IPS-15b (cell line): ENCODE results near the gene ZNF581.

Experiments
- H3K27me3 ChIP-seq: one replicate; pipeline ENCODE4 v1.6.1; 2013; ENCODE audit warnings: low read length; ENCODE audit not compliant: control insufficient read depth, insufficient read depth
- H3K36me3 ChIP-seq: one replicate; pipeline ENCODE4 v1.6.1; 2013; ENCODE audit warnings: low read length; ENCODE audit not compliant: control insufficient read depth, insufficient read depth
- H3K4me1 ChIP-seq: one replicate; pipeline ENCODE4 v1.6.1; 2013; ENCODE audit warnings: mild to moderate bottlenecking, low read length; ENCODE audit not compliant: control insufficient read depth, insufficient read depth
- H3K4me3 ChIP-seq: one replicate; pipeline ENCODE4 v1.5.1; 2013; ENCODE audit warnings: low read depth, low read length
- H3K9ac ChIP-seq: one replicate; pipeline ENCODE4 v1.6.1; 2013; ENCODE audit warnings: low read depth, mild to moderate bottlenecking, low read length
- H3K9me3 ChIP-seq: one replicate; pipeline ENCODE4 v1.6.1; 2013; ENCODE audit warnings: mild to moderate bottlenecking, low read length; ENCODE audit not compliant: control insufficient read depth, insufficient read depth

ZNF581 gene, protein sequence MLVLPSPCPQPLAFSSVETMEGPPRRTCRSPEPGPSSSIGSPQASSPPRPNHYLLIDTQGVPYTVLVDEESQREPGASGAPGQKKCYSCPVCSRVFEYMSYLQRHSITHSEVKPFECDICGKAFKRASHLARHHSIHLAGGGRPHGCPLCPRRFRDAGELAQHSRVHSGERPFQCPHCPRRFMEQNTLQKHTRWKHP

DNA sequence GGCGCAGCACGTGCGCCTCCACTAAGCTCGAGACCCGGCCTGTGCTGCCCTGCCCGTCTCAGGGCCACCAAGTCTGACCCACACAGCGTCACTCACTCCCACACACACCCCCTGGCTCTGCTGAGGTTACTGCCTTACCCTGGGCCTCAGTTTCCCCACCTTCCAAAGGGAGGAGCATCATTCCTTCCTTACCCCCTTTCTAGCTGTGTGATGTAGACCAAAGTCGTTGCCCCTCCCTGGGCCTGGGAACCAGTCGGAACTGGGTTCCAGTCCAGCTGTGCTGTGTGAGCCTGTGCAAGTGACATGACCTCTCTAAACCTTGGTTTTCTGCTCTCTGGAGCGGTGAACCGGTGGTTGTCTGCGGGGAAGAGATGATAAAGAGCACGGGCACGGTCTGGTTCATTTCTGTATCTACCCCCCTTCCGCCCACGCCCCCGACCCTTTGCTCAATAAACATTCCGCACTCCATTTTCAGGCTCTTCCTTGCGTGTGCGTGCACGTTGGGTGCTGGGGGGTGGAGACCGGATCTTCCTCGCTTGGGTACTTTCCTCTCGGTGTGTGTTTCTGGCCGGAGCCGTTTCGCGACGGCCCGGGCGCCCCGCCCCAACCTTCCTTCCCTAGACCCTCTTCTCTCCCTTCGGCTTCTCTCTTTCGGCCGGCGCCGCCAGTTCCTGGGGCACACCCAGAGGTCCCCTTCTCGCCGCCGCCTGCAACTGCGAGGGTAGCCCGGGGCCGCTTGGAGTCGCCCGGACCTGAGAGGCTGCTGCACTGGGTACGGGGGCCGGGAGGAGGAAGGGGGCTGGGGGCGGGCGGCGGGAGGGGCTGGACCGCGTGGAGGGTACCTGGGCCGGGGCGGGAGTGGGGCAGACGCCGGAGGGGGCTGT, at the start of gene ZNF581:
ZNF581 (plus strand) TSS at position 647 of the 884 bp plus-strand sequence. CDS start 923 bp downstream, outside the sequence.
- Histone ChIP-seq H3K4me3 (peak within 1 kb of the TSS; percentile 85), H3K27me3 (no peaks in the 10 kb centered on the region), H3K4me1 (no peaks in the 10 kb centered on the region), H3K9me3 (no peaks in the 10 kb centered on the region), H3K36me3 (peaks cover 13% of the 10 kb centered on the region), H3K9ac (peak within 1 kb of the TSS; percentile 95)

DNA sequence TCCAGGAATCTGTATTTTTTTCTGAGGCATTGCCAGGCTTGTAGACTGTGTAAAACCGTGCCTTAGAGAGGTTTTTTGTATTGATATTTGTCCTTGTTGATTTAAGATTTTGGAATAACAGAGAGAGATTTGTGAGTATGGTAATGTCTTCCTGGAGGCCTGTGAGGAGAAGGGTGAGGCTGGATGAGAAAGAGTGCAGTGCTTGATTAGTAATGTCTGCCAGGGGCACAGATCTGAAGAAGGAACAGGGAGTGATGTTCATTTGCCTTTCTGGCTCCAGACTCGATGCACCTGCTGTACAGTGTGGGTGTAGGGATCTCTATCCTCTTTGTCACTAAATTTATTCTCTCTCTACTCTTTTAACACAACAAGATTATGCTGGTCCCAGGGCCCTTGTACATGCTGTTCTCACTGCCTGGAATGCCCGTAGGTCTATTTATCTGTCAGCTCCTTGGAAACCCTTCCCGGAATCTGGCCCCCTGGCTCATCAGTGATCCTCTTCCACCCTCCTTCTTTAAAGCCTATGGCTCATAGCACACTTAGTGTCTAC, 48.4 kb upstream of the ZNF581 start:
- Histone ChIP-seq H3K4me1 (peaks cover 5% of the 10 kb centered on the region), H3K9me3 (no peaks in the 10 kb centered on the region), H3K27me3 (no peaks in the 10 kb centered on the region), H3K9ac (no peak overlapping the region), H3K4me3 (no peak overlapping the region), H3K36me3 (peaks cover 7% of the 10 kb centered on the region)

DNA sequence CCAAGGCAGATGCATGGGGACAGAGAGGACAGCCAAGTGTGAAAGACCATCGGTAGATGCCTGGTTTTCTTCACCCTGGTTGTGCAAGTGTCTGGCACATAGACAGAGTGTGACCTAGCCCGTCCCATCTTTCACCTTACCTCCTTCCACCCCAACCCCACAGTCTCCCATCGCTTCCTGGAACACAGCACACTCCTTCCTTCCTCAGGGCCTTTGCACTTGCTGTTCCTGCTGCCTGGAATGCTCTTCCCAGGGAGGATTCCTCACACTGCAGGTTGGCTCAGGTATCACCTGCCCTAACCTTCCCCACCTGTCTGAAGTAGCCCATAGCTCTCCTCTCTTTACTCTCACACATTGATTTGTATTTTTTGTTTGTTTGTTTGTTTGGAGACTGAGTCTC, 47.1 kb upstream of the ZNF581 start:
- Histone ChIP-seq H3K4me1 (peaks cover 10% of the 10 kb centered on the region), H3K36me3 (peaks cover 7% of the 10 kb centered on the region), H3K27me3 (no peaks in the 10 kb centered on the region), H3K9me3 (no peaks in the 10 kb centered on the region), H3K4me3 (no peak overlapping the region), H3K9ac (no peak overlapping the region)

DNA sequence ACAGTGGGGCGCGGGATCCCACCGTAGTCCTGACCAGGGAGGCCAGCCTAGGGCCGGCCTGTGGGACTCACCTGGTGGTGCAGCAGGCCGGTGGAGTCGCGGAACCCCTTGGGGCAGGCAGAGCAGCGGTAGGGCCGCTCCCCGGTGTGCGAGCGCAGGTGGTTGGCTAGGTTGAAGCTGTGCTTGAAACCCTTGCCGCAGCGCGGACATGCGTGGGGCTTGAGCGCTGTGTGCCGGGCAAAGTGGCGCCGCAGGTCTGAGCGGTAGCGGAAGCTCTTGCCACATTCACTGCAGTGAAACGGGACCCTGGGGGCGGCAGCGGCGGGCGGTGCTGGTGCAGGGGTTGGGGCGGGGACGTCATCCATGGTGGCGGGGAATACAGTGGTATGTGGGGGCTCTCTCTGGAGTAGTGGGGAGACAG, 45.9 kb upstream of the ZNF581 start:
- H3K4me3 ChIP-seq, result peak overlapping the region; percentile 61
- peak overlapping the region; percentile 37 for H3K9ac ChIP-seq
- peaks cover 3% of the 10 kb centered on the region for H3K36me3 ChIP-seq
- H3K27me3 ChIP-seq, result no peaks in the 10 kb centered on the region
- peaks cover 10% of the 10 kb centered on the region for H3K4me1 ChIP-seq
- no peaks in the 10 kb centered on the region for H3K9me3 ChIP-seq

DNA sequence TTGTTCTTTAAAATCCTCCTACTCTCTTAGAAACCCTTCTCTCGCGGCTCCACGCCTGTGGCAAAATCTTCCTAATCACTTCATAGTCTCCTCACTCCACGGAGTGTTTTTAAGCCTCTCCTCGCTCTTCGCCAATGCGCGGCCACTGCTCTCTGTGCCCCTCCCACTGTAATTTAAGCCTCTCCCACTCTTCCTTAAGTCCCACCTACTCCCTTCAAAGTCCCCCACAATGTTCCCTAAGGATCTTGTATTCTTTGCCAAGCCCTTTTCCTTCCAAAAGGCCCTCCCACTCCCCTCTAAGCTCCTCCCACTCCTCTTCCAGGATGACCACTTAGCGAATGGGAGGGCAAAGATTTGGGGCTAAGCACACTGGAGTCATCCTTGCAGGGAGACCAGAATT, 45.4 kb upstream of the ZNF581 start:
- Histone ChIP-seq H3K4me1 (peaks cover 11% of the 10 kb centered on the region), H3K27me3 (no peaks in the 10 kb centered on the region), H3K9ac (no peak overlapping the region), H3K9me3 (no peaks in the 10 kb centered on the region), H3K4me3 (peak overlapping the region; percentile 61), H3K36me3 (peaks cover 3% of the 10 kb centered on the region)

DNA sequence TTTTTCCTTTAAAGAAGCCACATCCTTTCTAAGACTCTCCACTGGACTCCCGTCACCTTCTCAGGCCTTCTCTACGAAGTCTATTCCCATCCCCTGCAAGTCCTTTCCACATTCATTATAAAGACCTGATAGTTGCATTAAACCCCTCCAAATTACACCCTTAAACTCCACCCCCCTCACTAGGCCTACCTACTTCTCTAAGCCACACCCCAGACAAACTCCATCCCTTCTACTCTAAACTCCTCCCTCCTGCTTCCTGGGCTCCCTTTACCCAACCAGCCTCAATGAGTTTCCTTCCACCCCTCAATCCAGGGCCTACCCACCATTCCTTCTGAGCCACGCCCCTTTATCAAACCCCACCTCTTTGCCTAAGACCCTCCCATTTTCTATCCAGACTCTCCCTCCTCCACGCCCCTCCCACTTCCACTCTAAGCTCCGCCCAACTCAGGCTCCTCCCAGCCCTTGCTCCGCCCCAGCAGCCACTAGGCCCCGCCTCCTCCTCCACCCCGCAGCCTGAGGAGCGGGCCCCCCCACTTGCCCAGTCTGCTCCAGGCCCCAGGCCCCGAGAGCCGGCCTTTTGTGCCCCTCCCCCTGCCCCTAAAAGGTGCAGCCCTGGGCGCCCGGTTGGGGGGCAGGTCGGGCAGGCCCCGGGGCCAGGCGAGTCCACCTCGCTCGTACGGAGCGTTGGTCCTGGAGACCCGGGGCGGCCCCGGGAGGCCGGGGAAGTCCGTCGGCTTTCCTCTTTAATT, 44.6 kb upstream of the ZNF581 start:
- Histone ChIP-seq H3K4me3 (peak overlapping the region; percentile 97), H3K36me3 (peaks cover 3% of the 10 kb centered on the region), H3K9me3 (no peaks in the 10 kb centered on the region), H3K4me1 (peaks cover 16% of the 10 kb centered on the region), H3K9ac (peak overlapping the region; percentile 98), H3K27me3 (no peaks in the 10 kb centered on the region)

DNA sequence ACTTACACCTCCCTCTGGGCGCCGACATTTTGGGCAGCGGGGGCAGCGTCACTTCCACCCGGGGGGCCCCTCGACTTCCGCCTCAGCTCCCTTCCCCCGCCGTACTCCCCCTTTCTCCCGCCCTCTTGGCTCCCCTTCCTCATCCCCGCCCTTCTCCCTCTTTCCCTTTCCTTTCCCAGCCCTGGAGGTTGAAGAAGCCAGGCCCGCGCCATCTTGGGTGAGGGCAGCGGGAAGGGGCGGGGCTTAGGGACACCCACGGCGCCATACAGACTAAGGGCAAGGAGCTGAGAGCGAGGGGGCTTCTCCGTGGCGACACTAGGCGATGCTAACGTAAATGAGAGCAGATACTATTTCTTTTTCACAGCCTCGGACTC, 44.0 kb upstream of the ZNF581 start, which contains the start of gene FIZ1:
FIZ1 (minus strand) TSS at position 50 of the 374 bp plus-strand sequence. CDS start 1,652 bp downstream, outside the sequence.
- Histone ChIP-seq H3K9ac (peak within 1 kb of the TSS; percentile 98), H3K36me3 (peaks cover 3% of the 10 kb centered on the region), H3K4me1 (peaks cover 16% of the 10 kb centered on the region), H3K9me3 (no peaks in the 10 kb centered on the region), H3K27me3 (no peaks in the 10 kb centered on the region), H3K4me3 (peak within 1 kb of the TSS; percentile 97)

DNA sequence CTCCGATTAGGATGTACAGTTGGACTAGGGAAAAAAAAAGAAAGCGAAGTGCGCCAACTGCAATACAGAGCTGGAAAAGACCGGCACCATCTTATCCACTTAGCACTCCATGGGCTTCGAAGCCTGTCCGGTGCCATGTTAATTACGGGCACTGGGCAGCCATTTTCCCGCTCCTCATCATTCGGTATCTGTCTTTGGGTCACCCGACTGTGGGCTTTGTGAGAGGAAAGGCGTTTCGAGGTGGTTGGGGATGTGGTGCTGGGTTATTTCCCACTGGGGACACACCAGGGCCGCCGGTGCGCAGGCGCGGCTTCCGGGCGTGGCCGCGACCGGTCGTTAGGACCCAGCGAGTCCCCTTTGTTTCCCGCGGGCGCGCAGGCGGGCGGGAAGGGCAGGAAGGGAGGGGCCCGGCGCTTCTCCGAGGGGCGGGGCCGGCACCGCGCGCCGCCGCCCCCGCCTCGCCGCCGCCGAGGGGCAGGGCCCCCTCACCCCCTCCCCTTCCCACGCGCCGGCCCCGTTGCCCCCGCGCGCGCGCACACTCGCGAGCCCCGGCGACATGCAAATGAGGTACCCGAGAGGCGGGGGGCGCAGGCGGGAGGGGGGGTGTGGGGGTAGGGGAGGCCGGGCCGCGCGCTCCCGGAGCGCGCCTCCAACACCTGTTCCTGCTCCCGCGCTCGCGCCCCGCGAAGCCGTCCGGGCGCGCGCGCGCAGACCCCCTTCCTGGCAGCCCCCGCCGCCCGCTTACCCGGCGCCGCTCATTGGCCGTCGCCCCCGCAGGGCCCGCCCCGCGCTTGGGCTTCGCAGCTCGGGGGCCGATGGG, 43.4 kb upstream of the ZNF581 start, which contains the start of gene ZNF524:
ZNF524 (plus strand) TSS at position 447 of the 820 bp plus-strand sequence. CDS start 1,825 bp downstream, outside the sequence.
- peak within 1 kb of the TSS; percentile 97 for H3K4me3 ChIP-seq
- H3K4me1 ChIP-seq, result peaks cover 16% of the 10 kb centered on the region
- H3K27me3 ChIP-seq, result no peaks in the 10 kb centered on the region
- H3K36me3 ChIP-seq, result peaks cover 3% of the 10 kb centered on the region
- no peaks in the 10 kb centered on the region for H3K9me3 ChIP-seq
- H3K9ac ChIP-seq, result peak within 1 kb of the TSS; percentile 98

DNA sequence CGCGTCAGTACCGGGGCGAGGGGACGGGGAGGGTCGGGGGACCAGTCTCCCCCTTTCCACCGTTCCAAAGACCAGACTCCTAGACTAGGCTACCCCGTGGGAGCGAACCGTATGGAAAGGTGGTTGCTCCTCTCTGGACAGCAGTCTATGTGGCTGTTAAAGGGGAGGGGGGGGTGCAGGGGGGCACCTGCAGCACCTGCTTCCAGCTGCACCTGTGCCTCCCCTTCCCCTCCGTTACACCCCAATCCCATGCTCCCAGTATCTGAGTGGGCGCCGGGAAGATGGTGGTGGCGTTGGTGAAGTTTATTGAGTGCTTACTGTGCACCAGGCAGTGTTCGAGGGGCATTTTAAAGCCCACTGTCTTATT, 42.8 kb upstream of the ZNF581 start:
- Histone ChIP-seq H3K27me3 (no peaks in the 10 kb centered on the region), H3K4me3 (peak overlapping the region; percentile 76), H3K9me3 (no peaks in the 10 kb centered on the region), H3K4me1 (peaks cover 16% of the 10 kb centered on the region), H3K9ac (peak overlapping the region; percentile 79), H3K36me3 (peaks cover 3% of the 10 kb centered on the region)

DNA sequence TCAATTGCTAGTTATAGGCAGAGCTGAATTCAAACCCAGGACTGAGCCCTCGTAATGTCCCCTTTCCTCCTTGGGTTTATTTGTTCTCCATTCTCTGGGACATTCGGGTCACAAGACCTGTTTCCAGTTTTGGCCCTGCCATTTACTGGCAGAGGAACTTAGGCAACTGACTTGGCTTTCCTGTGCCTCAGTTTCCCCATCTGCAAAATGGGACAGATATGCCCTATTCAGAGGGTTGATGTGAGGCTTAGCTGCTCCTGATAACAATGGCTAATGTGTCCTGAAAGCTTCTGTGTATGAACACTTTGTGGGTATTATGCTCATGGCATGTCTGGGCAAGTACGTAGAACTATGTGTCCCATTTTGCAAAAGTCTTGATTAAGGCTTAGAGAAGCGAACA, 42.4 kb upstream of the ZNF581 start:
- Histone ChIP-seq H3K9me3 (no peaks in the 10 kb centered on the region), H3K9ac (no peak overlapping the region), H3K4me3 (peak overlapping the region; percentile 76), H3K4me1 (peaks cover 16% of the 10 kb centered on the region), H3K36me3 (peaks cover 3% of the 10 kb centered on the region), H3K27me3 (no peaks in the 10 kb centered on the region)
